ENCODE results near the gene SLC30A4. TPM values are rescaled to one million over a fixed set of nuclear protein-coding genes. Genes with fewer than 3 reads are reported as not detected.
"Not testable (repeated sequence)": the region's sequence is repeated elsewhere in the genome, so short reads cannot be mapped to it uniquely, and the experiment has no call there.

The SLC30A4 gene
- polyA plus RNA-seq (ENCODE audit: insufficient read length), result 5.0 TPM

GRCh38 chr15:45522328-45523165 lies at the start of gene SLC30A4:
TSS of gene SLC30A4 (minus strand) at chr15:45522755. CDS start at chr15:45522354, 401 bp downstream.
- DNase-seq, result peak; percentile 87

GRCh38 chr15:45555934-45556608 lies 33.5 kb upstream of the SLC30A4 start:
- DNase-seq, result no peak

GRCh38 chr15:45551676-45552075 lies 29.1 kb upstream of the SLC30A4 start:
- no peak for DNase-seq

- DNase-seq, result no peak
These were observed 27.9 kb upstream of the SLC30A4 start for GRCh38 chr15:45550436-45550835.

- DNase-seq, result no peak
These were observed 27.1 kb upstream of the SLC30A4 start for GRCh38 chr15:45549541-45550220.

GRCh38 chr15:45548753-45549520 lies 26.4 kb upstream of the SLC30A4 start:
- DNase-seq, result no peak

GRCh38 chr15:45546789-45547188 lies 24.2 kb upstream of the SLC30A4 start:
- DNase-seq, result no peak

- no peak for DNase-seq
These were observed 21.9 kb upstream of the SLC30A4 start for GRCh38 chr15:45544266-45545023.

- DNase-seq, result no peak
These were observed 20.5 kb upstream of the SLC30A4 start for GRCh38 chr15:45543051-45543450.

GRCh38 chr15:45540531-45540930 lies 18.0 kb upstream of the SLC30A4 start:
- no peak for DNase-seq

- no peak for DNase-seq
These were observed 17.1 kb upstream of the SLC30A4 start for GRCh38 chr15:45539680-45540079.

- DNase-seq, result no peak
These were observed 14.4 kb upstream of the SLC30A4 start for GRCh38 chr15:45536934-45537333.

- DNase-seq, result no peak
These were observed 13.0 kb upstream of the SLC30A4 start for GRCh38 chr15:45535486-45536042.

GRCh38 chr15:45534821-45535220 lies 12.3 kb upstream of the SLC30A4 start:
- no peak for DNase-seq

GRCh38 chr15:45532892-45533291 lies 10.3 kb upstream of the SLC30A4 start:
- DNase-seq, result not testable (repeated sequence)

GRCh38 chr15:45529613-45530012 lies 7.1 kb upstream of the SLC30A4 start:
- no peak for DNase-seq

GRCh38 chr15:45527086-45527485 lies 4.5 kb upstream of the SLC30A4 start:
- DNase-seq, result no peak

- no peak for DNase-seq
These were observed 558 bp upstream of the SLC30A4 start for GRCh38 chr15:45523166-45523460.

- peak; percentile 15 for DNase-seq
These were observed 793 bp downstream of the SLC30A4 start for GRCh38 chr15:45521596-45522327.

GRCh38 chr15:45510758-45511280 lies 11.7 kb downstream of the SLC30A4 start:
- DNase-seq, result no peak

- DNase-seq, result not testable (repeated sequence)
These were observed 15.4 kb downstream of the SLC30A4 start for GRCh38 chr15:45507143-45507542.

Data from hindlimb muscle (tissue), 1 donor.